WERI-Rb-1 (cell line): ENCODE results near the gene VAPA.
A peak's percentile ranks its signal among the peaks of the same experiment; 100 is the strongest.

Source experiments
- DNase-seq: peaks from one replicate; pipeline ENCODE4 v3.0.0-alpha.2; 2020
- H3K27ac ChIP-seq: fragments of 250-450 bp; sonication (Bioruptor Pico); 2 replicates; pipeline ENCODE4 v1.5.1; 2020; ENCODE audit warnings: mild to moderate bottlenecking, moderate library complexity
- H3K27me3 ChIP-seq: fragments of 250-450 bp; sonication (Bioruptor Pico); 2 replicates; pipeline ENCODE4 v1.5.1; 2021; ENCODE audit warnings: mild to moderate bottlenecking, low read depth, moderate library complexity; ENCODE audit not compliant: insufficient read depth, severe bottlenecking
- H3K36me3 ChIP-seq: fragments of 250-450 bp; sonication (Bioruptor Pico); 2 replicates; pipeline ENCODE4 v1.5.1; 2020; ENCODE audit warnings: mild to moderate bottlenecking, moderate library complexity
- H3K4me3 ChIP-seq: 2 replicates; pipeline ENCODE4 v1.5.1; 2011; ENCODE audit warnings: low read depth, mild to moderate bottlenecking, control low read depth, low read length
- H3K9me3 ChIP-seq: fragments of 250-450 bp; sonication (Bioruptor Pico); 2 replicates; pipeline ENCODE4 v1.5.1; 2021; ENCODE audit warnings: mild to moderate bottlenecking, moderate library complexity; ENCODE audit not compliant: severe bottlenecking
- TF ChIP-seq, protein P1 (sequence below): IDR thresholded peaks from 2 replicates; pipeline ENCODE4 v1.5.1; 2011; ENCODE audit warnings: low read depth, mild to moderate bottlenecking, control low read depth, inconsistent platforms, low read length

Gene VAPA

GRCh38 chr18:10006311-10006893 lies 92.6 kb downstream of the VAPA start:
- H3K36me3 ChIP-seq: no peaks in the 10 kb centered on the region
- TF ChIP-seq, protein P1, sequence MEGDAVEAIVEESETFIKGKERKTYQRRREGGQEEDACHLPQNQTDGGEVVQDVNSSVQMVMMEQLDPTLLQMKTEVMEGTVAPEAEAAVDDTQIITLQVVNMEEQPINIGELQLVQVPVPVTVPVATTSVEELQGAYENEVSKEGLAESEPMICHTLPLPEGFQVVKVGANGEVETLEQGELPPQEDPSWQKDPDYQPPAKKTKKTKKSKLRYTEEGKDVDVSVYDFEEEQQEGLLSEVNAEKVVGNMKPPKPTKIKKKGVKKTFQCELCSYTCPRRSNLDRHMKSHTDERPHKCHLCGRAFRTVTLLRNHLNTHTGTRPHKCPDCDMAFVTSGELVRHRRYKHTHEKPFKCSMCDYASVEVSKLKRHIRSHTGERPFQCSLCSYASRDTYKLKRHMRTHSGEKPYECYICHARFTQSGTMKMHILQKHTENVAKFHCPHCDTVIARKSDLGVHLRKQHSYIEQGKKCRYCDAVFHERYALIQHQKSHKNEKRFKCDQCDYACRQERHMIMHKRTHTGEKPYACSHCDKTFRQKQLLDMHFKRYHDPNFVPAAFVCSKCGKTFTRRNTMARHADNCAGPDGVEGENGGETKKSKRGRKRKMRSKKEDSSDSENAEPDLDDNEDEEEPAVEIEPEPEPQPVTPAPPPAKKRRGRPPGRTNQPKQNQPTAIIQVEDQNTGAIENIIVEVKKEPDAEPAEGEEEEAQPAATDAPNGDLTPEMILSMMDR: peak; percentile 19; the same call in 1 of the 2 replicates
- H3K4me3 ChIP-seq: no peak overlapping the region
- peak; percentile 90 for DNase-seq
- H3K27ac ChIP-seq: peak overlapping the region; percentile 85
- H3K27me3 ChIP-seq: no peaks in the 10 kb centered on the region
- no peaks in the 10 kb centered on the region for H3K9me3 ChIP-seq

- Histone ChIP-seq H3K9me3 (no peaks in the 10 kb centered on the region), H3K36me3 (no peaks in the 10 kb centered on the region), H3K4me3 (no peak overlapping the region), H3K27me3 (no peaks in the 10 kb centered on the region), H3K27ac (no peak overlapping the region)
- DNase-seq: no peak
- TF ChIP-seq, protein P1: no peak
These were observed 94.3 kb downstream of the VAPA start for GRCh38 chr18:10008006-10008647.
